Erythroblast (primary cell): ENCODE results near the gene IL1RN.

Experiments used
- GATA1 ChIP-seq: IDR thresholded peaks from 2 replicates; pipeline ENCODE4 v1.6.1; 2011; ENCODE audit warnings: low read depth, mild to moderate bottlenecking, control low read depth, low read length, moderate library complexity
- POLR2A ChIP-seq: IDR thresholded peaks from 2 replicates; pipeline ENCODE4 v1.6.1; 2011; ENCODE audit warnings: mild to moderate bottlenecking, low read length

DNA sequence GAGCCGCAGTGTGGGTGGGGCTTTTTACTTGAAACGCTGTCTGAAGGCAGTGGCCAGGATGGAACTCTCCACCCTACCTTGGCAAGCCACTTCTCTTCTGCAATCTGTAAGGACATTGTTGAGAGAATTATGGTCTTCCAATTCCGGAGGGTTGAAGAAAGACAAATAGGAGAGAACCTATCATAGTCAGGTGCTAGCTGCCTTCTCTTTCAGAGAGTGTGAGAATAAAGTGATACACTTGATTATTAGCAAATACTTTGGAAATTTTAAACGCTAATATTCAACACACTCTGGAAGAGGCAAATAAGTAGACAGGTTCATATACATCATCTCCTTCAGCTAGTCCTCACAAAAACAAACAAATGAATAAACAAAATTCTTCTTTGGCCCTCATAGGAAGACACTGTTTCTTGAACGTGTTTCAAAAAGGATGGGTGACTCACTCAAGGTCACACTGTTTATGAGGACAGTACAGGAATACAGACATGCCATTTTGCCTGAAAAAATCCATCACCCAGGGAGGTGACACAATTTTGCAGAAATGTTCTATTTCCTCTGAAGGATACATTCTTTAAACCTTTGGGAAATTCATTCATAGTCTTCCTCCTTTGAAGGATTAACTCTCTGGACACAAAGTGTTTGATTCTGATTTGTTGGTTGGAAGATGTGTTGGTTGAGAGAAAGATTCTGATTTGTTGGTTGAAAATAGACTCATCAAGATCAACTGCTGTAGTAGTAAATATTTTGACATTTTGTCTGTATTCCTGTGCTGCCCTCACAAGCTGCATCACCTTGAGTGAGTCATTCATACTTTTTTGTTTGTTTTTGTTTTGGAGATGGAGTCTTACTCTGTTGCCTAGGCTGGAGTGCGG lies 2.2 kb upstream of the IL1RN start:
- TF ChIP-seq POLR2A (no peak), GATA1 (no peak)
